ENCODE data around the gene AFF1.

The AFF1 gene

DNA sequence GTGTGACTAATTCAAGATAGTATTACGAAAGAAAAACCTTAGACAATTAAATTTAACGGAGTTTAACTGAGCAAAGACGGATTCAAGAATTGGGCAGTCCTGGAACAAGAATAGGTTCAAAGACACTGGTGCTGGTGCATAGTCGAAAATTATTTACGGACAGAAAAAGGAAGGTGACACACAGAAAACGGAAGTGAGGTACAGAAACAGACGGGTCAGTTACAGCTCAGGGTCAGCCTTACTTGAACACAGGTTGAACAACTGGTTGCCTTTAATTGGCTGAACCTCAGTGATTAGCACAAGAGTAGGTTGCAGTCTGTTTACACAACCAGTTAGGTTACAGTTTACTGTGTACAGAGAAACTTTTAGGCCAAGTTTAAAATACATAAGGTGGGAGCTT lies 254.1 kb downstream of the AFF1 start:
- Histone ChIP-seq H3K79me2 (ENCODE audit: insufficient read depth, low read length) (0 out of 2 replicates have a peak, but pooled peaks cover 4% of the 10 kb centered on the region), H3K9ac (ENCODE audit: low read length) (no peak overlapping the region), H3F3A (ENCODE audit: insufficient read depth) (no peaks in the 10 kb centered on the region), H3K36me3 (ENCODE audit: low read length) (no peaks in the 10 kb centered on the region), H4K20me1 (ENCODE audit: low read depth, low read length) (no peaks in the 10 kb centered on the region), H3K4me3 (ENCODE audit: insufficient read depth, low read length, poor library complexity, severe bottlenecking) (no peak overlapping the region), H3K27ac (ENCODE audit: low read depth, low read length) (no peak overlapping the region), H3K4me2 (ENCODE audit: low read depth, low read length, poor library complexity, severe bottlenecking) (no peak overlapping the region), H2AFZ (ENCODE audit: low read depth, low read length, severe bottlenecking) (no peak overlapping the region), H3K27me3 (ENCODE audit: low read length) (no peaks in the 10 kb centered on the region), H3K9me2 (replicated peaks; ENCODE audit: insufficient read depth, low read length) (no peaks in the 10 kb centered on the region), H3K9me3 (ENCODE audit: insufficient read depth, low read length) (no peaks in the 10 kb centered on the region)
- TF ChIP-seq, protein P1, sequence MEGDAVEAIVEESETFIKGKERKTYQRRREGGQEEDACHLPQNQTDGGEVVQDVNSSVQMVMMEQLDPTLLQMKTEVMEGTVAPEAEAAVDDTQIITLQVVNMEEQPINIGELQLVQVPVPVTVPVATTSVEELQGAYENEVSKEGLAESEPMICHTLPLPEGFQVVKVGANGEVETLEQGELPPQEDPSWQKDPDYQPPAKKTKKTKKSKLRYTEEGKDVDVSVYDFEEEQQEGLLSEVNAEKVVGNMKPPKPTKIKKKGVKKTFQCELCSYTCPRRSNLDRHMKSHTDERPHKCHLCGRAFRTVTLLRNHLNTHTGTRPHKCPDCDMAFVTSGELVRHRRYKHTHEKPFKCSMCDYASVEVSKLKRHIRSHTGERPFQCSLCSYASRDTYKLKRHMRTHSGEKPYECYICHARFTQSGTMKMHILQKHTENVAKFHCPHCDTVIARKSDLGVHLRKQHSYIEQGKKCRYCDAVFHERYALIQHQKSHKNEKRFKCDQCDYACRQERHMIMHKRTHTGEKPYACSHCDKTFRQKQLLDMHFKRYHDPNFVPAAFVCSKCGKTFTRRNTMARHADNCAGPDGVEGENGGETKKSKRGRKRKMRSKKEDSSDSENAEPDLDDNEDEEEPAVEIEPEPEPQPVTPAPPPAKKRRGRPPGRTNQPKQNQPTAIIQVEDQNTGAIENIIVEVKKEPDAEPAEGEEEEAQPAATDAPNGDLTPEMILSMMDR (IDR thresholded peaks at IDR 0.05; ENCODE audit: insufficient read depth, low read length, poor library complexity, severe bottlenecking) = no peak
- no peak for TF ChIP-seq EZH2phosphoT487 (conservative IDR thresholded peaks at IDR 0.05; ENCODE audit: low read length)
